Coronary artery (tissue), 2 donors: Measurements from ENCODE around the gene HHAT.
"Not testable (repeated sequence)": the region's sequence is repeated elsewhere in the genome, so short reads cannot be mapped to it uniquely, and the experiment has no call there.

Experiments used
- DNase-seq: peaks from one replicate; pipeline ENCODE4 v3.0.0-alpha.2; 2017; ENCODE audit warnings: low spot score
- H3K27ac ChIP-seq, 2 donors: fragments of 200-600 bp; sonication (generic); one replicate each; pipeline ENCODE4 v1.5.1; 2016 to 2019
- H3K4me3 ChIP-seq: fragments of 200-600 bp; sonication (generic); 2 replicates; pipeline ENCODE4 v1.5.1; 2016; ENCODE audit warnings: mild to moderate bottlenecking, moderate library complexity
- CTCF ChIP-seq: fragments of 200-600 bp; sonication (generic); IDR thresholded peaks from one replicate; pipeline ENCODE4 v1.5.1; 2019; ENCODE audit warnings: antibody characterized with exemption

Gene HHAT

GRCh38 chr1:210352575-210352974 is 23.9 kb downstream of the HHAT start:
- DNase-seq = no peak
- no peak for TF ChIP-seq CTCF
- Histone ChIP-seq H3K4me3 (no peak overlapping the region), H3K27ac (no peak overlapping the region)

DNA sequence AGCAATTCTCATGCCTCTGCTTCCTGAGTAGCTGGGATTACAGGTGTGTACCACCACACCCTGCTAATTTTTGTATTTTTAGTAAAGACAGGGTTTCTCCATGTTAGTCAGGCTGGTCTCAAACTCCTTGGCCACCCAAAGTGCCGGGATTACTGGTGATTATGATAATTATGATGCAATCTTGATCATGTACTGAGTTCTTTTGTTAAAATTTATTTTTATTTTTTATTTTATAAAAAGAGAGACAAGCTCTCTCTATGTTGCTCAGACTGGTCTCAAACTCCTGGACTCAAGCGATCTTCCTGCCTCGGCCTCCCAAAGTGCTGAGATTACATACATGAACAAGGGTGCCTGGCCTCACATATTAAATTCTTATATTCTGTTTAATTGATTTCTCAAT is 25.6 kb downstream of the HHAT start:
- not testable (repeated sequence) for DNase-seq, H3K27ac ChIP-seq, H3K4me3 ChIP-seq

DNA sequence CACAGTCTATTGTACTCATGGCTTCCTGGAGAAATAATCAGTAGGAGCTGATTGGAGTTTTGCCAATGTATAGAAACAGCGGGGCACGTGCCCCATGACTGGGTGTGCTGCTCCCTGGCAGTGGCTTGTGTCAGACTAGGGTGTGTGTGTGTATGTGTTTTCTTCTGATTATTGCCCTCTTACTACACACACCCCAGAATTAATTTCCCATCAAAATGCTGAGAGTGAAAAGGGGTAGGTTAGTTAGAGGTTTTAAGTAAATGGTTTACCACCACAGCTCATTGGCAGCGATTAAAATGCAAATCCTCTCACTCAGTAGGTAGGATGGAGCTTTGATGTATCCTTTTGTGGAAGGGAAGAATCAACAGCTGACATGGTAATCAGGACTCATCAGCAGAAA is 29.9 kb downstream of the HHAT start:
- H3K27ac ChIP-seq = no peak overlapping the region
- no peak for DNase-seq
- TF ChIP-seq CTCF = no peak
- no peak overlapping the region for H3K4me3 ChIP-seq

GRCh38 chr1:210359255-210359654 is 30.6 kb downstream of the HHAT start:
- no peak for TF ChIP-seq CTCF
- no peak for DNase-seq
- Histone ChIP-seq H3K27ac (no peak overlapping the region), H3K4me3 (no peak overlapping the region)

- TF ChIP-seq CTCF = no peak
- no peak for DNase-seq
- Histone ChIP-seq H3K4me3 (no peak overlapping the region), H3K27ac (no peak overlapping the region)
Measured at GRCh38 chr1:210360852-210361477, 32.3 kb downstream of the HHAT start.

- no peak for DNase-seq
- H3K4me3 ChIP-seq = no peak overlapping the region
- H3K27ac ChIP-seq = no peak overlapping the region
- no peak for TF ChIP-seq CTCF
Measured at GRCh38 chr1:210361665-210362064, 33.0 kb downstream of the HHAT start.

DNA sequence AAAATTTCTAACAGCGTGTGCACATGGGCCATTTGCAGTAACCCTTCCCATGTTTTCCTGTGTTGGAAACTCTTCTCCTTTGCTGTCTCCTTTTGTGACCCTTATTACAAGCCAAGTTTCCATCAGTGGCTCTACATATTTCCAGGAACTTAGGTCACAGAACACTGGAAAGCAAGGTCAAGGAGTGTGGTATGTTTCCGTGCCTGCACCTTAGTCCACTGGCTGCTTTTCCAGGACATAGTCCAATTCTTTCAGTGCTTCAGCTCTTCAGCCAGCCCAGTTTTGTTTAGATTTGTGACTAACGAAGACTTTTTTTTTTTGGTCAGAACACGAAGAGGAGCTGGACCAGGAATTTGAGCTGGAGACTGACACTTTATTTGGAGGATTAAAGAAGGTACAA is 33.8 kb downstream of the HHAT start:
- H3K27ac ChIP-seq = no peak overlapping the region
- no peak overlapping the region for H3K4me3 ChIP-seq
- DNase-seq = no peak
- TF ChIP-seq CTCF = no peak

GRCh38 chr1:210363119-210363518 is 34.4 kb downstream of the HHAT start:
- TF ChIP-seq CTCF = no peak
- no peak overlapping the region for H3K27ac ChIP-seq
- H3K4me3 ChIP-seq = no peak overlapping the region
- no peak for DNase-seq
